ENCODE data around the gene GOLGA5. TPM values are rescaled to one million over a fixed set of nuclear protein-coding genes. Genes with fewer than 3 reads are reported as not detected.
"Not testable (repeated sequence)": the region's sequence is repeated elsewhere in the genome, so short reads cannot be mapped to it uniquely, and the experiment has no call there.

The GOLGA5 gene
- total and polyA plus RNA-seq, 9 donors, result 27.2 to 40.3 (median 32.2) TPM

DNA sequence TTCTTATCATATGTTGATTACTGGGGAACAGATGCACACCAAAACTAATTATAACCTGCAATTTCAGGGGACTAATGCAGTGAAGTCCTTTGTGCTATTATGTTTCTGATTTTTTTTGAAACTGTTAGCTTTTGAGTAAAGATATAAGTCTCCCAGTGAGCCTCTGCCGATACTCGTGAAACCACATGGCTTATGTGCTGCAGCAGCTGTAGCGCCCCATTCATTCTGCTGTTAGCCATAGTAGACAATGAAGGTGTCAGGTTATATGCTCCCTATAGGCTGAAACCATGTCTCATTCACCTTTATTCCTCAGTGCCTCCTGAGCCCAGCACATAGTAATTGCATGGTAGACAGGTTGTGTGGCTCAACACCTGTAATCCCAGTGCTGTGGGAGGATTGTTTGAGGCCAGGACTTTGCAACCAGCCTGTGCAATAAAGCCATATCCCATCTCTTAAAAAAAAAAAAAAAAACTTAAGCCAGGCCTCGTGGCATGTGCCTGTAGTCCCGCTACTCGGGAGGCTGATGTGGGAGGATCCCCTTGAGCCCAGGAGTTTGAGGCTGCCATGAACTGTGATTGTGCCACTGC lies 25.0 kb downstream of the GOLGA5 start:
- H3K36me3 ChIP-seq (ENCODE audit: control insufficient read depth, insufficient read depth, low read length), result peaks cover 52% of the 10 kb centered on the region
- no peak overlapping the region for H3K27ac ChIP-seq (ENCODE audit: low read length)
- no peak for DNase-seq
- WGBS (ENCODE audit: insufficient coverage), result 90% methylated on average over 5 of the region's 6 CpGs
- H3K27me3 ChIP-seq (ENCODE audit: control insufficient read depth, insufficient read depth, low read length), result no peaks in the 10 kb centered on the region
- H3K9me3 ChIP-seq (replicated peaks; ENCODE audit: control insufficient read depth, low read depth, low read length), result no peaks in the 10 kb centered on the region
- no peaks in the 10 kb centered on the region for H3K4me1 ChIP-seq (ENCODE audit: control insufficient read depth, insufficient read depth, low read length)
- H3K4me3 ChIP-seq (ENCODE audit: low read length), result no peak overlapping the region

DNA sequence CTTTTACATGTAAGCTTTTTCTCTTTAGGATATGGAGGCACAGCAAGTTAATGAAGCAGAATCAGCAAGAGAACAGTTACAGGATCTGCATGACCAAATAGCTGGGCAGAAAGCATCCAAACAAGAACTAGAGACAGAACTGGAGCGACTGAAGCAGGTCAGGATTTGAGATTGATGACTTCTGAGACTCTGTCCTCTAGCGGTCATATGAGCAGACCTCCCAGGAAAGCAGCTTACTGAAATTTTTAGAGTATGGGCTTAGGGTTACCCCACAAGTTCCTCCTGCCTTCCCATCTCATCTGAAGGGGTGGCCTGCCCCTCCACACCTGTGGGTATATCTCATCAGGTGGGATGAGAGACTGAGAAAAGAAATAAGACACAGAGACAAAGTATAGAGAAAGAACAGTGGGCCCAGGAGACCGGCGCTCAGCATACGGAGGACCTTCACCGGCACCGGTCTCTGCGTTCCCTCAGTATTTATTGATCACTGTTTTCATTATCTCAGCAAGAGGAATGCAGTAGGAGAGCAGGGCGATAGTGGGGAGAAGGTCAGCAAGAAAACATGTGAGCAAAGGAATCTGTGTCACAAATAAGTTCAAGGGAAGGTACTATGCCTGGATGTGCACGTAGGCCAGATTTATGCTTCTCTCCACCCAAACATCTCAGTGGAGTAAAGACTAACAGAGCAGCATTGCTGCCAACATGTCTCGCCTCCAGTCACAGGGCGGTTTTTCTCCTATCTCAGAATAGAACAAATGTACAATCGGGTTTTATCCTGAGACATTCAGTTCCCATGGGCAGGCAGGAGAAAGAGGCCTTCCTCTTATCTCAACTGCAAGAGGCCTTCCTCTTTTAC lies 25.8 kb downstream of the GOLGA5 start:
- H3K4me3 ChIP-seq (ENCODE audit: low read length); DNase-seq; H3K27me3 ChIP-seq (ENCODE audit: control insufficient read depth, insufficient read depth, low read length); H3K9me3 ChIP-seq (replicated peaks; ENCODE audit: control insufficient read depth, low read depth, low read length); H3K4me1 ChIP-seq (ENCODE audit: control insufficient read depth, insufficient read depth, low read length); H3K27ac ChIP-seq (ENCODE audit: low read length): not testable (repeated sequence)
- 92% methylated on average over 5 of the region's 13 CpGs for WGBS (ENCODE audit: insufficient coverage)
- peaks cover 50% of the 10 kb centered on the region for H3K36me3 ChIP-seq (ENCODE audit: control insufficient read depth, insufficient read depth, low read length)

DNA sequence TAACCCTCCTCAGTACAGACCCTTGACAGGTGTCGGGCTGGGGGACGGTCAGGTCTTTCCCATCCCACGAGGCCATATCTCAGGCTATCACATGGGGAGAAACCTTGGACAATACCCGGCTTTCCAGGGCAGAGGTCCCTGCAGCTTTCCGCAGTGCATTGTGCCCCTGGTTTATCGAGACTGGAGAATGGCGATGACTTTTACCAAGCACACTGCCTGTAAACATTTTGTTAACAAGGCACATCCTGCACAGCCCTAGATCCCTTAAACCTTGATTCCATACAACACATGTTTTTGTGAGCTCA lies 26.4 kb downstream of the GOLGA5 start:
- DNase-seq; H3K27ac ChIP-seq (ENCODE audit: low read length); H3K27me3 ChIP-seq (ENCODE audit: control insufficient read depth, insufficient read depth, low read length); H3K9me3 ChIP-seq (replicated peaks; ENCODE audit: control insufficient read depth, low read depth, low read length); H3K4me3 ChIP-seq (ENCODE audit: low read length); H3K4me1 ChIP-seq (ENCODE audit: control insufficient read depth, insufficient read depth, low read length): not testable (repeated sequence)
- H3K36me3 ChIP-seq (ENCODE audit: control insufficient read depth, insufficient read depth, low read length), result peaks cover 47% of the 10 kb centered on the region
- 87% methylated on average over 3 of the region's 7 CpGs for WGBS (ENCODE audit: insufficient coverage)

DNA sequence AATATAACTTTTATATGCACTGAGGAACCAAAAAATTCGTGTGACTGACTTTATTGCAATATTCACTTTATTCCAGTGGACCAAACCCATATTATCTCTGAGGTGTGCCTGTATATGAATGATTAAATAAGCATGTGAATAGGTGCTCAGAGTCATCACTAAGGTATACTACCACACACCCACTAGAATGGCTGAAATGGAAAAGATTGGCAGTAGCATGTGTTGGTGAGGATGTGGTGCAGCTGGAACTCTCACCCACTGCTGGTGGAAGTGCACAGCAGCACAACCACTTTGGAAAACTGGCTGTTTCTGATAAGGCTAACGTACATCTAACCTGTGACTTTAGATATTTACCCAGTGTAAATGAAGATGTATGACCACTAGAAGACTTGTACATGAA lies 36.8 kb downstream of the GOLGA5 start:
- DNase-seq, result no peak
- H3K4me1 ChIP-seq (ENCODE audit: control insufficient read depth, insufficient read depth, low read length), result no peaks in the 10 kb centered on the region
- no peaks in the 10 kb centered on the region for H3K27me3 ChIP-seq (ENCODE audit: control insufficient read depth, insufficient read depth, low read length)
- no CpG with 5 or more reads among the region's 2 CpGs for WGBS (ENCODE audit: insufficient coverage)
- no peak overlapping the region for H3K27ac ChIP-seq (ENCODE audit: low read length)
- no peaks in the 10 kb centered on the region for H3K9me3 ChIP-seq (replicated peaks; ENCODE audit: control insufficient read depth, low read depth, low read length)
- H3K36me3 ChIP-seq (ENCODE audit: control insufficient read depth, insufficient read depth, low read length), result peaks cover 55% of the 10 kb centered on the region
- H3K4me3 ChIP-seq (ENCODE audit: low read length), result no peak overlapping the region

DNA sequence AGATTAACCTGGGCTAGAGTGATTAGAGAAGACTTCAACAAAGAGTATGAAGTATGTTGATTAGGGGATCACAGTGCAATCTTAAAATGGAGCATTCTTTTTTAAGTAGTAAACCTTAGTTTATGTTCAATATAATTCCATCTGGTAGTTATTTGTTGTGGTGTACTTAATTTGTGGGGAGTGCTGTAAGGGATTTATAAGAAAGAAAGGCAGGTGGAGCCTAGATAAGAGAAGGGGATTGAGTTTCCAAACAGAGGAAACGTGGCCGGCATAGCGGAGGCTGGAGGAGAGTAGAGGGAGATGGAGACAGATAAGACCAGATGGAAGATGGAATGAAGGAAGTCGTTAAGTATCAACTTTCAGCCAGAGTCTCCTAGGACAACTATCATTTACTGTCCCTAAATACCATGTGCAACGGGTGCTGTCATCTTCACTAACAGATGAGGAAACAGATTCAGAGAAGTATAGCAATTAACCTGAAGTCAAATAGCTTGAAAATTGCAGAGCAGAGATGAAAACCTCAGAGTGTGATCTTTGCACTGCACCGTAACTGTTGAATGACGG lies 38.1 kb downstream of the GOLGA5 start:
- peak; percentile 21 for DNase-seq
- 38% methylated on average over 4 of the region's 7 CpGs for WGBS (ENCODE audit: insufficient coverage)
- no peak overlapping the region for H3K27ac ChIP-seq (ENCODE audit: low read length)
- no peaks in the 10 kb centered on the region for H3K27me3 ChIP-seq (ENCODE audit: control insufficient read depth, insufficient read depth, low read length)
- peaks cover 51% of the 10 kb centered on the region for H3K36me3 ChIP-seq (ENCODE audit: control insufficient read depth, insufficient read depth, low read length)
- H3K9me3 ChIP-seq (replicated peaks; ENCODE audit: control insufficient read depth, low read depth, low read length), result no peaks in the 10 kb centered on the region
- no peaks in the 10 kb centered on the region for H3K4me1 ChIP-seq (ENCODE audit: control insufficient read depth, insufficient read depth, low read length)
- no peak overlapping the region for H3K4me3 ChIP-seq (ENCODE audit: low read length)

DNA sequence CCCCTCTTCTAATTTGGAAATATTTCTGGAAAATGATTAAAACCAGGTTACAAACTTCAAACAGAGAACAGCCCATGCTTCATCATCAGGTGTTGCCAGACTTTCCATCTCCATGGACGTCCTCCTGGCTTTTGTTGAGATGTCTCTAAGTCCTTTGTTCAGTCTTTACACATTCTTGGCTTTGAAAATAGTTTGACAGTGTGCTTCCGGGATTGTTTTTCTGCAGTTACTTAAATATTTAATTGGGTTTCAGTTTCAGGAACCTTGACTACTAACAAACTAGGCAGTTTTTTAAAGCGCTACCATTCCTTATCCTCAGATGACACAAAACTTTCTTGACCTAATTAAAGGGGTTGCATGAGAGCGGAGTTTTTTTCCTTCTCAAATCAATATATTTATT lies 47.8 kb downstream of the GOLGA5 start:
- Histone ChIP-seq H3K4me1 (ENCODE audit: control insufficient read depth, insufficient read depth, low read length) (no peaks in the 10 kb centered on the region), H3K9me3 (replicated peaks; ENCODE audit: control insufficient read depth, low read depth, low read length) (no peaks in the 10 kb centered on the region), H3K27ac (ENCODE audit: low read length) (no peak overlapping the region), H3K36me3 (ENCODE audit: control insufficient read depth, insufficient read depth, low read length) (peaks cover 27% of the 10 kb centered on the region), H3K27me3 (ENCODE audit: control insufficient read depth, insufficient read depth, low read length) (no peaks in the 10 kb centered on the region), H3K4me3 (ENCODE audit: low read length) (no peak overlapping the region)
- DNase-seq, result no peak
- no CpG with 5 or more reads among the region's 4 CpGs for WGBS (ENCODE audit: insufficient coverage)

DNA sequence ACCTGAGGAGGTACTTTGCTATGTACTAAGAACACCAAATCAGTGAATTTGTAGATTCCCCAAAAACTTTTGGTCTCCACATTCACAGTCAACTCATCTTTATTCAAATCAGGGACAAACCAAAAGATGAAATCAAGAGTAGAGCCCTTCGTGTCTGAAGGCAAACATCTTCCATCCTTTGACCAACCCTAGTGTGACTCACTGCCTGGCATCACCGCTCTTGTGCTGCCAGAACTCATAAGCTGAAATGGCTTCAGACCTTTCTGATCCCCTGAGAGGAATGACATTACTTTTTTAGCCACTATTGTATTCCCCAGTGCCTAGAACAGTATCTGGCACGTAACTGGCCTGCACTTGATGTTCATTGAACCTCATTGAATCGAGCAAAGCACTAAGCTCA lies 50.1 kb downstream of the GOLGA5 start:
- DNase-seq, result no peak
- WGBS (ENCODE audit: insufficient coverage), result 91% methylated on average over 3 of the region's 4 CpGs
- H3K4me3 ChIP-seq (ENCODE audit: low read length), result no peak overlapping the region
- peaks cover 19% of the 10 kb centered on the region for H3K36me3 ChIP-seq (ENCODE audit: control insufficient read depth, insufficient read depth, low read length)
- no peaks in the 10 kb centered on the region for H3K27me3 ChIP-seq (ENCODE audit: control insufficient read depth, insufficient read depth, low read length)
- H3K27ac ChIP-seq (ENCODE audit: low read length), result no peak overlapping the region
- H3K9me3 ChIP-seq (replicated peaks; ENCODE audit: control insufficient read depth, low read depth, low read length), result no peaks in the 10 kb centered on the region
- H3K4me1 ChIP-seq (ENCODE audit: control insufficient read depth, insufficient read depth, low read length), result no peaks in the 10 kb centered on the region

DNA sequence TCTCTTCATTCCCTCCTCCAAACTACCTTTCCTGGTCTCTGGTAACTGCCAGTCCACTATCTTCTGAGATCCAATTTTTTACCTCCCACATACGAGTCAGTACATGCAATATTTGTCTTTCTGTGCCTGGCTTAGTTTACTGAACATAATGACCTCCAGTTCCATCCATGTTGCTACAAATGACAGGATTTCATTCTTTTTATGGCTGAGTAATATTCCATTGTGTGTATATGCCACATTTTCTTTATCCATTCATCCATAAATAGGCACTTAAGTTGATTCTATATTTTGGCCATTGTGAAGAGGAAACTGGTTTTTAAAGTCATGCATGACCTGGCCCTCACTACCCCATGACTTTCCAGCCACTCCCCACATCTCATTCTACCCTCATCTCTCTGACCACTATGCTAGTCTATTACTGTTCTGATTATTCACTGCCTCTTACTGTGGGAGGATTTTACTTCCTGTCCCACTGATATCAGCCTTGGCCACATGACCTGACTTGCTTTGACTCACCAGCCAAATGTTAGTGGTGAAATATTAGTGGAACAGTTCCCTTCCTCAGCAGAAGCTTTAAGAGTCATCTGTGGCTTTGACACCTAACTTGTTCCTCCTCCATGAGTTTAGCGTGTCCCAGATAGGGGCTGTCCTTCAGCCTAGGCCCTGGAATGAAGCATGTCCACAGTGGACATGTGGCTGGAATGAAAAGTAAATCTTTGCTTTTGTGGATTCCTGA lies 52.2 kb downstream of the GOLGA5 start:
- Histone ChIP-seq H3K27me3 (ENCODE audit: control insufficient read depth, insufficient read depth, low read length) (no peaks in the 10 kb centered on the region), H3K9me3 (replicated peaks; ENCODE audit: control insufficient read depth, low read depth, low read length) (peaks cover 4% of the 10 kb centered on the region), H3K4me3 (ENCODE audit: low read length) (no peak overlapping the region), H3K4me1 (ENCODE audit: control insufficient read depth, insufficient read depth, low read length) (no peaks in the 10 kb centered on the region), H3K27ac (ENCODE audit: low read length) (no peak overlapping the region), H3K36me3 (ENCODE audit: control insufficient read depth, insufficient read depth, low read length) (peaks cover 7% of the 10 kb centered on the region)
- no CpG with 5 or more reads among the region's 2 CpGs for WGBS (ENCODE audit: insufficient coverage)
- DNase-seq, result peak; percentile 11

DNA sequence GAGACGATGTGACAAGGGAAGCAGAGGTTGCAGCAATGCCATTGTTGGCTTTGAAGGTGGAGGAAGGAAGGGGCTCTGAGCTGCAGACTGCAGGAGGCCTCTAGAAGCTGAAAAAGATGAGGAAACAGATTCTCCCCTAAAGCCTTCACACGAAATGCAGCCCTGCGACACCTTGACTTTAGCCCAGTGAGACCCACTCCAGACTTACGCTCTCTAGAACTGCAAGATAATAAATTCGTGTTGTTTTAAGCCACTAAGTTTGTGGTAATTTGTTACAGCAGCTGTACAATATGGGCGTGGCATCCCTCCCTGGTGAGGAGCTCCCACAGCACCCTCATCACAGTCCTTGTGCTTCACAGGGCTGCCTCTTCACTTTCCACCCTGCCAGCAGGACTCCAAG lies 53.2 kb downstream of the GOLGA5 start:
- H3K9me3 ChIP-seq (replicated peaks; ENCODE audit: control insufficient read depth, low read depth, low read length), result peaks cover 4% of the 10 kb centered on the region
- no peaks in the 10 kb centered on the region for H3K27me3 ChIP-seq (ENCODE audit: control insufficient read depth, insufficient read depth, low read length)
- H3K27ac ChIP-seq (ENCODE audit: low read length), result no peak overlapping the region
- no peaks in the 10 kb centered on the region for H3K4me1 ChIP-seq (ENCODE audit: control insufficient read depth, insufficient read depth, low read length)
- H3K36me3 ChIP-seq (ENCODE audit: control insufficient read depth, insufficient read depth, low read length), result peaks cover 4% of the 10 kb centered on the region
- 52% methylated on average over 3 of the region's 6 CpGs for WGBS (ENCODE audit: insufficient coverage)
- no peak for DNase-seq
- no peak overlapping the region for H3K4me3 ChIP-seq (ENCODE audit: low read length)

DNA sequence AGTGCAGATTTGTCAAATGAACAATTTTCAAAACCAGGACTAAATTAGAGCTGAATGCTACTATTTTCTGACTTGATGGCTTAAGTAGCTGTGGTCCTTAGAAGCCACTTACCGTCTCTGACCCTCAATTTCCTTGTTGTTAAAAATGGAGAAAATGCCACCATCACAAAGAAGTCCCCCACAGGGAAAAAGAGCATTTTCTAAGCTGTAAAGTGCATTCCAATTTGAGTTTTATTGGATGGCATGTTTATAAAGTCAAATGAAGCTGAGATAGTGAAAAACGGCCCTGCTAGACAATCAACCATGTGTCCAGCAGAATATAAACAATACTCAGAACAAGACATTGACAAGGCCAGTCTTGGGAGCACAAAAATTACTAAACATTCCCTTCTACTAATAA lies 53.6 kb downstream of the GOLGA5 start:
- Histone ChIP-seq H3K4me1 (ENCODE audit: control insufficient read depth, insufficient read depth, low read length) (no peaks in the 10 kb centered on the region), H3K4me3 (ENCODE audit: low read length) (no peak overlapping the region), H3K27ac (ENCODE audit: low read length) (no peak overlapping the region), H3K27me3 (ENCODE audit: control insufficient read depth, insufficient read depth, low read length) (no peaks in the 10 kb centered on the region), H3K9me3 (replicated peaks; ENCODE audit: control insufficient read depth, low read depth, low read length) (peaks cover 4% of the 10 kb centered on the region), H3K36me3 (ENCODE audit: control insufficient read depth, insufficient read depth, low read length) (peaks cover under 1% of the 10 kb centered on the region)
- DNase-seq, result no peak
- WGBS (ENCODE audit: insufficient coverage), result no CpG with 5 or more reads among the region's 2 CpGs
